ENCODE measurements around the gene UNC5C.
"Not testable (repeated sequence)": the region's sequence is repeated elsewhere in the genome, so short reads cannot be mapped to it uniquely, and the experiment has no call there.

UNC5C gene

DNA sequence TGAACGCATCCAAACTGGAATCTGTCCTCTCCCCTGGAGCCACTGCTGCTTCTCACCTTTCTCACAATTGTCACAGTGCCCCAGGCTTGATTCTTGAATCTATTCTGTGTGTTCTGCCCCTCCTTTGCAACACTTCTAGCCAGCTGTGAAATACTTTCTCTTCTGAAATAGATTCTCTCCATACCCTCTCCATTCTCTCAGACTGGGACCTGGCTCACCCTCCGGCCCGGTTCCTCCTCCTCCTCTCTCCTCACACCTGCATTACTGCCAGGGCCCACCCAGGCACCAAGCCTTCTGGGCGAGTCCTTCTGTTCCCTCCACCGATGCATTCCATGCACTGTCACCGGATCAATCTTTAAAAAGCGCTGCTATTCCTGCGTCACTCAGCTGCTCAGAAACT lies 336.1 kb downstream of the UNC5C start:
- DNase-seq: no peak

- DNase-seq: no peak
These were observed 338.8 kb downstream of the UNC5C start for GRCh38 chr4:95209927-95210326.

GRCh38 chr4:95204873-95205272 lies 343.9 kb downstream of the UNC5C start:
- no peak for DNase-seq

DNA sequence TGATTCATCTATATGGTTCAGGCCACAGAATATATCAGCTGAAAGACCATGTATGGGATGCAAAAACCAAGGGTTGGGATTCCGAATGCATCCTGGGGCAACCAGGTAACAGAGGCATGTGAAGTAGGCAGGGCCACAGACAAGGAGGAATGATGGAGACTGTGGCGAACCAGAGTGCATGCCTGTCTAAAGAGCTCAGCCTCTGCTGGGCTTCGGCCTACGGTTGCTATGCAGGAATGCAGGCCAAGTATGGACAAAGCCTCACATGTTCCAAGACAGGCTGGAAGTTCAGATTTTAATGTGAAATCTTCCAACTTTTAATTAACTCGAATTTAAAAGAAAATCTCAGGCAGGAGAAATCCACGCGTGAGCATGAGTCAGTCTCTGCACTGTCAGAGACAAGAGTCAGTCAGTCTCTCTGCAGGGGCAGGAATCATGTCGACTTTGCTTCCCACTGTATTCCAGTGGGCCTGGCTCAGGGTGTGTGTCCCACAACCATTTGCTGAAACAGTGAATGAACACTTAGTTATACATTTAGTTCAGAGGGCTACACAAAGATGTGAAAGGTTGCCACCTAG lies 344.4 kb downstream of the UNC5C start:
- DNase-seq: no peak

- DNase-seq: no peak
These were observed 349.8 kb downstream of the UNC5C start for GRCh38 chr4:95198961-95199360.

- DNase-seq: no peak
These were observed 351.4 kb downstream of the UNC5C start for GRCh38 chr4:95197353-95197752.

GRCh38 chr4:95193391-95194224 lies 355.2 kb downstream of the UNC5C start:
- DNase-seq: no peak

DNA sequence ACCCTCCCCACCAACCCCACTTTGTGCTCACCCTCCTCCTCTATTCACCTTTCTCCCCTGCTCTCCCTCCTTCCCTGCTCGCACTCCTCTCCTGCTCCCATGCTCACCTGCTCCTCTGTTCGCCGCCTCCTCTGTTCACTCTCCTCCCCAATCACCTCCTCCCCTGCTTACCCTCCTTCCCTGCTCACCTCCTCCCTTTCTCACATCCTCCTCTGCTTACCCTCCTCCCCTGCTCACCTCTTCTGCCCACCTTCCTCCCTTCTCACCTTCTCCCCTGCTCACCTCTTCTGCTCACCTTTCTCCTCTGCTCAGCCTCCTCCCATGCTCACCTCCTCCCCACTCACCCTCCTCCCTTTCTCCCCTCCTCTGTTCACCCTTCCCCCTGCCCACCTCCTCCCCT lies 357.2 kb downstream of the UNC5C start:
- DNase-seq: no peak

DNA sequence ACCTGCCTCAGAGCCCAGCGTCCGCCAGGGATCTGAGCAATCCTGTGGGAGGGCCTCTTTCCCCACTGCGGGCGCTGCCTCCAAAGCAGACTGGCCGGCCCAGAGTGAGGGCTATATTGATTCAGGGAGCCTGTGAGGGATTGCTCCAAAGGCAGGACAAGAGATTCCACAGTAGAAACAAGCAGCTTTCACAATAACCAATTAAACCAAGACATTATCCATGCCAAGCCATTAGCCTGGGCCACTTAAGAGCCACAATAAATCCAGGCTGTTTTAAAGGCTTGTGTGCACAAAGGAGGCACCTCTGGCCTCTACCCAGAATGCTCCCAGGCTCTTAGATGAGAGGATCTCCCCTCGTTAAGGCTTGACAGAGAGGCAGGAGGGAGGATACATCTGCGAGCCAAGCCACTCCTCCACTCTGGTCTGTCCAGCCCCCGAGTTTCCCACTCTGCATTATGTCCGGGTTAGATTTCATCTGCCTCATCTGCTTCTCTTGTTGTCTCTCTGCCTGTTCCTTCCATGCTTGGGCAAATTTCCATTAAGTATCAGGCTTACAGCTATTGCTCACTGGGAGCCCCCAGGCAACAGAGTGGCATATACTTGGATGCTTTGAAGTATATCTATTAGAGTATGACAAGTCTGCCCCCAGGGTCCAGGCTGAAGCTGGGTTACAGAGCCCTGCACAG lies 357.9 kb downstream of the UNC5C start:
- no peak for DNase-seq

GRCh38 chr4:95188701-95189370 lies 359.9 kb downstream of the UNC5C start:
- no peak for DNase-seq

- no peak for DNase-seq
These were observed 362.1 kb downstream of the UNC5C start for GRCh38 chr4:95186666-95187065.

DNA sequence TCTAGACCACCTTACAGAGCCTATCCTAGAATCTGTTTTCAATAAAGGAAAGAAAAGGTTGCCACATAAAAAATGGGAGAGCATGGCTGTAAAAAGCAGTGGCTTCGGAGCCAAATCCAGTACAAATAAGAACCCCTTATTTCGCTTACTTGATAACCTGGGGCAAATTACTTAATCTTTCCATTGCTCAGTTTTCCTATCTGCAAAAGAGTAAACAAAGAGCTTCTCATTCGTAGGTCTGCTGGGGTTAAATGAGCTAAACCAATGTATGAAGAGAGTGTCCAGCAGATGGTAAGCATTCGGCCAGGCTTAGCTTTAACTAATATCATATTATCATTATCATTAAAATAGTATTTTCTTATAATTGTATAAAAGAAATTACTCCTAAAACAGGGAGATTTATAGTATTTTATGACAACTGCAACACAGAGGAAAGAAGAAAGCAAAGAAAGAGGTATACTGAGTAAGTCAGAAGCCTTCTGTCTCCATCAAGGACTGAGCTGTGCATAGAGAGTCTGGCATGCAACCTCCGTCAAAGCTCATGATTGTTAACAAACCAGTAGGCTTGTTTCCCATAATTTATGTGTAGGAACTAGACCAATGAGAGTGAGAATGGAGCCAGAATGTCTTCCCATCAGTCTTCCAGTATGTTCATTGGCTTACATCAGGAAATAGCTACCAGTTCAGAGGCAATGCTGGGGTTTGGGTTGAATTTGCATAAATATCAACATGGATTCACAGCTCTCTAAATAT lies 364.9 kb downstream of the UNC5C start:
- no peak for DNase-seq

GRCh38 chr4:95181996-95182306 lies 366.8 kb downstream of the UNC5C start:
- DNase-seq: no peak

DNA sequence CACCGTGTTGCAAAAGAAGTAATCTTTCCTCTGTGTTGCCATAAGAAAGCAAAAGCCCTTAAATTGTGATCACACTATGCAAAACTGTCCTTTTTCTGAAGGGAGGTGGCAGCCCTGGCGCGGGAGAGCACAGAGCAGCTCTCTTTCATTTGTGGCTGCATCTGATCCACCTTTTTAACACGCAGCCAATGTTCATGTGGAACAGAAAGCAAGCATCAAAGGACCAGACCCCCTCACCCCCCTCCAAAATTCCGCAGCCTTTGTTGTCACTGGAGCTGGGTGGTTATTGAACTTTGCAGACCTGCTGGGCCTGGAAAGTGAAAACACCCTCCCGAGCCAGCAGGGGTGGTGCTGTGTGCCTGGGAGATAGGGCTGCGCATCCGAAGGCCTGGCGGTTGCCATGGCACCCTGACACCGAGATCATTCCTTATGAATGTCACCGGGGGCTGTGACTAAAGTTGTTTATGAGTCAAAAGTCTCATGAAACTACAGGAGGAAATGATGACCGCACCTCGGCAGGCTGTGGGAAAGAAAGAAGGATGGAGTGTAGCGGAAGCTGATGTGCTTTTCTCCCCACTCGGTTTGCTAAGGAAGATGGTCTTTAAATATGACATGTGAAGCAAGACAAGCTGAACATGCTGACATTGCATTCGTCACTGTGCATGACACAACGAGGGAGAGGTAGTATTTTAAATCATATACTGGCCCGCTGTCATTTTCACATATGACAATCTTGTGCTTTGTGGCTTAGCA lies 367.4 kb downstream of the UNC5C start:
- DNase-seq: peak; percentile 75

DNA sequence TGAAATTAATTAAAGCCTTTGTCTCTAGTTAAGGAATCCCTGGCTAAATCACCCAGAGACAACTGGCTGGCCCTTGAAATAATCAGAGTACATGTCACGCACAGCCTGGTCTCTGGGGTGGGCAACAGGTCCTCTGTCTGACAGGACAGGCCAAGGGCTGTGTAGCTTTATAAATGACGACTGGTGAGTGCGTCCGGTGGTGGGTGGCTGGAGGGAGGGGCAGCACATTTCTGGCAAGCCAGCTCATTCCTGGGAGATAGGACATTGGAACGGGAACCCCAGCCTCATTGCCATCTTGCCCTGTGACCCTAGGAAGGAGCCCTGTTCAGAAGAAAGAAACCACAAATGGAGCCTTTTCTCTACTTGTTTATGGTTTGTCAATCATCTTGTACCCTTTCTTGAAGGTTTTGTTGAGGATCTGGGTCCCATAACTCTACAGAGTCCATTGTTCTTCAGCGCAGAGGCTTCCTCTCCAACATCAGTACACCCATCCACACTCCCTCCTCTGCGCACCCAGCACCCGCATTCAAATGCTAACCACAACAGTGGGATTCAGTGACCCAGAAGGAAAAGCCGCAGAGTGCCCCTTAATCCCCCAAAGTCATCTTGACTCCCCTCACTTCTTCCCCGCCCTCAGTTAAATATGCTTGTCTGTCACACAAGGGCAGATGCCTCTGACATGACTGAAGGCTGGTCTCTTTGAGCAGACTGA lies 368.1 kb downstream of the UNC5C start:
- no peak for DNase-seq

DNA sequence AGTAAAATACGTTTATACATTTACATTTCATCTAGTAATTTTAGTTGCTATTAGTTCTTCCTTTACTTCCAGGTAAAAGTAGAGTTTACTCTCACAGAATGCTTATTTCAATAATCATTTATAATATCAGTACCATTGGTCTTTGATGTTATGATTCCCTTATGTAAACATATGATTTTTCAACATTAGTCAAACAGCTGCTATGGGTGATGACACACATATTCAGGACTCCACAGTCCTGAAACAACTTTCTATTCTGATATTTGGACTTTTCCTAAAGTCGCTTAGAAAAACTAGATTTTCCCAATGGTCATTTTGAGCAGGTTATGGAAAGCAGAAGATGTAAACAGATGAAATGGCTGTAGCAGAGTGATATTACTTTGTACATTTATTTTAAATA lies 369.8 kb downstream of the UNC5C start:
- no peak for DNase-seq

- not testable (repeated sequence) for DNase-seq
These were observed 377.4 kb downstream of the UNC5C start for GRCh38 chr4:95171377-95171776.

GRCh38 chr4:95170176-95170575 lies 378.6 kb downstream of the UNC5C start:
- DNase-seq: no peak

DNA sequence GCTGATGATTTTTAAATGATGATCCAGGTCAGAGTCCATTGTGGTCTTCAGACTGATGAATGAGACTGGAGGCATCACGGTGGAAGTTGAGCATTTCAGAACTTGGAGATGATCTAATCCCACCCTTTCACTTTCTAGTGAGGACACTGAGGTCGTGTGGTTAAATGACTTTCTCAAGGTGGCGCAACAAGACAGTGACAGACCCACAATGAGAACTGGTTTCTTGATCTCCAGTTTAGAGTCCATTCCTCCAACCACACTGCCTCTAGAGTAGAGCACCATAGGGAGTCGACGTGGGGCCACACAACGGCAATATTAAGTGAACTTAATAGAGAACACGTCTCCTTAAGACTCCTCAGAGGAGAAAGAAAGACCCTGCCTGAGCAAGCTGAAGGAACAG lies 381.0 kb downstream of the UNC5C start:
- DNase-seq: peak; percentile 5

DNA sequence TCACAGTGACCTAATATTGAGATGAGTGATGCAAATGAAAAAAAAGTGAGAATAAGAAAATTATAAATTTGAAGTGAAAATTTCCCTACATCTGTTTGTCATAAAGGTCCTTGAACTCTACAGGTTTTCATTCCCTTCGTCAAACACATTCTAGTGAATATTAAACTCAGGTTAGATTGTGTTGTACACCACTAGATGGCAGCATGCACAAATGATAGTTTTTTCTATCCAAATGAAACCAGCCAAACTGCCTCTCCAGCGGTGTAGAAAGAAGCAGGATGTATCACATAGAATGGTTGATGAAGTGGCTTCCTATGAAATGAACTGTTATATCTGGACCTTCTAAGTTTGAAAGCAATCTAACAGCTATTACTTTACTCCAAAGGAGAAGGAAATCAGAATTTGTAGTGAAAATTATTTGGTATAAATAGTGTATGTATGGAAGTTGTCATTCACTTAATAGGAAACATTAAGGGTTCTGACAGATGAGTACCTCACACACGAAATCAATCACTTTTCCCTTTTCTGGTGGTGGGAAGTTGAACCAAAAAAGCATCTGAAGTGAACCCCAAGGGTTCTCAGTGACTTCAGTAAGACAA lies 382.7 kb downstream of the UNC5C start:
- peak; percentile 66 for DNase-seq

DNA sequence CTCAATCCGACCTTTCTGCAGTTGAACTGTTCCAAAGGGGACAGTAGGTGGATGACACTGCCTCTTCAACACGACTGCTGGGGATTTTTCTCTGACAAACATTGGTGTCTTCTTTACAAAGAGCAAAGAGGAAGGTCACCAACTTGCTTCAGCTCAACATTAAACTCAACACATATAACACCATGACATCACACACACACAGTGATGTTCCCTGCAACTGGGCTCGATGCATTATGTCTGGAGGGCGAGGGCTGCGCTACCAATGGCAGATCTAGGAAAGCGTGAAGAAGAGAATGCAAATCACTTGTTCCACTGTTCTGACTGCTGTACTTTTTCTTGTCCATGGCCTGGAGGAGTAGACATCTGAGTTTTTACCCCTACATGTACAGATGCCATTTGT lies 385.9 kb downstream of the UNC5C start:
- DNase-seq: no peak

Data from fibroblast of skin of right biceps (primary cell).